ENCODE data around the gene PABPN1.

PABPN1 gene

DNA sequence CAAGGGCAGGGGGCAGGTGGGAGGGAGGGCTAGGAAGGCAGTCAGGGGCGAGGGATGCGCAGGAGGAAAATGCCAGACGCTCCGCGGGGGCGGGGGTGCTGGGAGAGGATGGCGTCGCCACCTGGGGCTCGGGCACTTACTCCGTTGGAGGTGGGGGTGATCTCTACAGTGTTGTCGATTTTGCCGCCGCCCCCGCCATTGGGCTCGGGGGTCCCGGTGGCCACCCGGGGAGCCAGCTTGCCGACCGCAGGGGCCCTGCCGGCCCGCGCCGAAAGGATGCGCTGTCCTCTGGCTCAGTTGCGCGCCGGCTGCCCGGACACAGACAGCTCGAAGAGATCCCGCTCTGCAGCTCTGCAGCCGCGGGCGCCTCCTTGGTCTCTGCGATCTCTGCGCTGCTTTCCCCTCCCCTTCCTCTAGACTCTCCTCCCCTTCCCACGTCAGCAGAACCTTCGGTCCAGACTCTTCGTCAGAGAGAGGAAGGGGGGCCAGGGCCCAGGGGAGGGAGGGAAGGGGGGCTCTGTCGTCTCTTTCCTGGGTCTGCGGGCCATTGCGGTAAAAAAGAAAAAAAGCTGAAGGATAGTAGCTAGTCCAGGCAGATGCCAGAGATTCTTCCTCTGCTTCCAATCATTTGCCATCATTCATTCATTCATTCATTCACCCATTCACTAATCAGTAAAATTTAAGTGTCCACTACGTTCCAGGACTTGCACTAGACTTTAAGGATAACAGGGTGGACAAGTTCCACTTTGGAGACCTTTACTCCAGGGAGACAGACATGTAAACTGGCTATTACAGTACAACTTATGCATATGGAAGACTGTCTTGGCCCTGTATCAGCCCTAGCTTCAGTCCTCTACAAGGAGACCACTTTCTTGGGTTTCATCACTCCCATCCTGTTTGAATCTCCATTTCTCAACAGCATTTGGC, 31.5 kb downstream of the PABPN1 start, which contains the start of gene SLC22A17:
TSS of gene SLC22A17 (minus strand) at position 382 of the 927 bp plus-strand sequence.
- no peak for TF ChIP-seq ARNTL (CRISPR knock-in tag; IDR thresholded peaks at IDR 0.05; ENCODE audit: borderline replicate concordance, low read depth)
- TF ChIP-seq, protein P1, sequence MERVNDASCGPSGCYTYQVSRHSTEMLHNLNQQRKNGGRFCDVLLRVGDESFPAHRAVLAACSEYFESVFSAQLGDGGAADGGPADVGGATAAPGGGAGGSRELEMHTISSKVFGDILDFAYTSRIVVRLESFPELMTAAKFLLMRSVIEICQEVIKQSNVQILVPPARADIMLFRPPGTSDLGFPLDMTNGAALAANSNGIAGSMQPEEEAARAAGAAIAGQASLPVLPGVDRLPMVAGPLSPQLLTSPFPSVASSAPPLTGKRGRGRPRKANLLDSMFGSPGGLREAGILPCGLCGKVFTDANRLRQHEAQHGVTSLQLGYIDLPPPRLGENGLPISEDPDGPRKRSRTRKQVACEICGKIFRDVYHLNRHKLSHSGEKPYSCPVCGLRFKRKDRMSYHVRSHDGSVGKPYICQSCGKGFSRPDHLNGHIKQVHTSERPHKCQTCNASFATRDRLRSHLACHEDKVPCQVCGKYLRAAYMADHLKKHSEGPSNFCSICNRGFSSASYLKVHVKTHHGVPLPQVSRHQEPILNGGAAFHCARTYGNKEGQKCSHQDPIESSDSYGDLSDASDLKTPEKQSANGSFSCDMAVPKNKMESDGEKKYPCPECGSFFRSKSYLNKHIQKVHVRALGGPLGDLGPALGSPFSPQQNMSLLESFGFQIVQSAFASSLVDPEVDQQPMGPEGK (CRISPR knock-in tag; IDR thresholded peaks at IDR 0.05; ENCODE audit: borderline replicate concordance): 0 out of 2 replicates have a peak, but pooled peaks have one; percentile 5
- TF ChIP-seq TOX (CRISPR knock-in tag; IDR thresholded peaks at IDR 0.05; ENCODE audit: borderline replicate concordance): no peak
- ATAC-seq: peak; percentile 98

DNA sequence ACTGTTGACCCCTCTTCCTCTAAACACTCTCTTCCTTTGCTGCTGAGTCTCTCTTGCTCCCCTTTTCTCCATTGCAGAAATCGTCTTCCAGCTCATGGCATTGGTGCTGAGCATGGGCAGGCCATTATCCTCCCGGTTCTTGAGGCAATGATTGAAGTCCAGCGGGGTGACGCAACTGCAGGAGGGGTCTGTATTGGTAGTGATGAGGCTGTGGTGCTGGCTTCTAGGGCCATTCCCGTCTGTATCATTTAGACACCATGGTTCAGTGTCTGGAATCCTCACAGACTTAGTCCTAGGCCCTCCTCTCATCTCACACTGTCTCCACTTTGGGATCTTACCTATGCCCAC, 32.1 kb downstream of the PABPN1 start:
- TF ChIP-seq ESRRG (CRISPR knock-in tag; IDR thresholded peaks at IDR 0.05): no peak
- TF ChIP-seq, protein P2, sequence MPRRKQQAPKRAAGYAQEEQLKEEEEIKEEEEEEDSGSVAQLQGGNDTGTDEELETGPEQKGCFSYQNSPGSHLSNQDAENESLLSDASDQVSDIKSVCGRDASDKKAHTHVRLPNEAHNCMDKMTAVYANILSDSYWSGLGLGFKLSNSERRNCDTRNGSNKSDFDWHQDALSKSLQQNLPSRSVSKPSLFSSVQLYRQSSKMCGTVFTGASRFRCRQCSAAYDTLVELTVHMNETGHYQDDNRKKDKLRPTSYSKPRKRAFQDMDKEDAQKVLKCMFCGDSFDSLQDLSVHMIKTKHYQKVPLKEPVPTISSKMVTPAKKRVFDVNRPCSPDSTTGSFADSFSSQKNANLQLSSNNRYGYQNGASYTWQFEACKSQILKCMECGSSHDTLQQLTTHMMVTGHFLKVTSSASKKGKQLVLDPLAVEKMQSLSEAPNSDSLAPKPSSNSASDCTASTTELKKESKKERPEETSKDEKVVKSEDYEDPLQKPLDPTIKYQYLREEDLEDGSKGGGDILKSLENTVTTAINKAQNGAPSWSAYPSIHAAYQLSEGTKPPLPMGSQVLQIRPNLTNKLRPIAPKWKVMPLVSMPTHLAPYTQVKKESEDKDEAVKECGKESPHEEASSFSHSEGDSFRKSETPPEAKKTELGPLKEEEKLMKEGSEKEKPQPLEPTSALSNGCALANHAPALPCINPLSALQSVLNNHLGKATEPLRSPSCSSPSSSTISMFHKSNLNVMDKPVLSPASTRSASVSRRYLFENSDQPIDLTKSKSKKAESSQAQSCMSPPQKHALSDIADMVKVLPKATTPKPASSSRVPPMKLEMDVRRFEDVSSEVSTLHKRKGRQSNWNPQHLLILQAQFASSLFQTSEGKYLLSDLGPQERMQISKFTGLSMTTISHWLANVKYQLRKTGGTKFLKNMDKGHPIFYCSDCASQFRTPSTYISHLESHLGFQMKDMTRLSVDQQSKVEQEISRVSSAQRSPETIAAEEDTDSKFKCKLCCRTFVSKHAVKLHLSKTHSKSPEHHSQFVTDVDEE (CRISPR knock-in tag; IDR thresholded peaks at IDR 0.05): no peak
- TF ChIP-seq ISL1 (CRISPR knock-in tag; IDR thresholded peaks at IDR 0.05): no peak
- TF ChIP-seq TCF4 (CRISPR knock-in tag; IDR thresholded peaks at IDR 0.05; ENCODE audit: borderline replicate concordance): no peak
- no peak for TF ChIP-seq ZNF565 (CRISPR knock-in tag; conservative IDR thresholded peaks at IDR 0.05; ENCODE audit: low read depth)
- no peak for ATAC-seq

DNA sequence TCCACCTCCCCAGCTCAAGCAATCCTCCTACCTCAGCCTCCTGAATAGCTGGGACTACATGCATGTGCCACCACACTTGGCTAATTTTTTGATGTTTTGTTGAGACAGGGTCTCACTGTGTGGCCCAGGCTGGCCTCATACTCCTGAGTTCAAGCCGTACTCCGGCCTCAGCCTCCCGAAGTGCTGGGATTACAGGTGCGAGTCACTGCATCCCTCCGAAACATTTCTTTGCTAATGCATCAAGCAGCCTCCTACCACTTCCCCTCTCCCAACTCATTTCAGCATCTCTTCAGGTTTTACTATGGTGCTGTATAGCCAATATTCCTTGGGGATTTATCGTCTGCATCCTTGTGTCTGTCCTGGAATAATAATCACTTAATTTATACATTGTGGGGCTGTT, 33.7 kb downstream of the PABPN1 start:
- TF ChIP-seq TCF4 (CRISPR knock-in tag; IDR thresholded peaks at IDR 0.05; ENCODE audit: borderline replicate concordance): no peak
- no peak for TF ChIP-seq CSDC2 (CRISPR knock-in tag; IDR thresholded peaks at IDR 0.05)
- no peak for TF ChIP-seq BACH2 (CRISPR knock-in tag; IDR thresholded peaks at IDR 0.05; ENCODE audit: borderline replicate concordance)
- no peak for TF ChIP-seq ESRRG (CRISPR knock-in tag; IDR thresholded peaks at IDR 0.05)
- TF ChIP-seq ZFP3 (CRISPR knock-in tag; IDR thresholded peaks at IDR 0.05): no peak
- TF ChIP-seq ARNTL (CRISPR knock-in tag; IDR thresholded peaks at IDR 0.05; ENCODE audit: borderline replicate concordance, low read depth): no peak
- TF ChIP-seq, protein P2 (CRISPR knock-in tag; IDR thresholded peaks at IDR 0.05): no peak
- no peak for TF ChIP-seq ZNF70 (CRISPR knock-in tag; IDR thresholded peaks at IDR 0.05)
- no peak for TF ChIP-seq PPARA (CRISPR knock-in tag; IDR thresholded peaks at IDR 0.05; ENCODE audit: borderline replicate concordance)
- TF ChIP-seq, protein P3, sequence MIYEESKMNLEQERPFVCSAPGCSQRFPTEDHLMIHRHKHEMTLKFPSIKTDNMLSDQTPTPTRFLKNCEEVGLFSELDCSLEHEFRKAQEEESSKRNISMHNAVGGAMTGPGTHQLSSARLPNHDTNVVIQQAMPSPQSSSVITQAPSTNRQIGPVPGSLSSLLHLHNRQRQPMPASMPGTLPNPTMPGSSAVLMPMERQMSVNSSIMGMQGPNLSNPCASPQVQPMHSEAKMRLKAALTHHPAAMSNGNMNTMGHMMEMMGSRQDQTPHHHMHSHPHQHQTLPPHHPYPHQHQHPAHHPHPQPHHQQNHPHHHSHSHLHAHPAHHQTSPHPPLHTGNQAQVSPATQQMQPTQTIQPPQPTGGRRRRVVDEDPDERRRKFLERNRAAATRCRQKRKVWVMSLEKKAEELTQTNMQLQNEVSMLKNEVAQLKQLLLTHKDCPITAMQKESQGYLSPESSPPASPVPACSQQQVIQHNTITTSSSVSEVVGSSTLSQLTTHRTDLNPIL (CRISPR knock-in tag; IDR thresholded peaks at IDR 0.05; ENCODE audit: low read depth): no peak
- TF ChIP-seq ZNF8 (CRISPR knock-in tag; IDR thresholded peaks at IDR 0.05): no peak
- TF ChIP-seq, protein P4, sequence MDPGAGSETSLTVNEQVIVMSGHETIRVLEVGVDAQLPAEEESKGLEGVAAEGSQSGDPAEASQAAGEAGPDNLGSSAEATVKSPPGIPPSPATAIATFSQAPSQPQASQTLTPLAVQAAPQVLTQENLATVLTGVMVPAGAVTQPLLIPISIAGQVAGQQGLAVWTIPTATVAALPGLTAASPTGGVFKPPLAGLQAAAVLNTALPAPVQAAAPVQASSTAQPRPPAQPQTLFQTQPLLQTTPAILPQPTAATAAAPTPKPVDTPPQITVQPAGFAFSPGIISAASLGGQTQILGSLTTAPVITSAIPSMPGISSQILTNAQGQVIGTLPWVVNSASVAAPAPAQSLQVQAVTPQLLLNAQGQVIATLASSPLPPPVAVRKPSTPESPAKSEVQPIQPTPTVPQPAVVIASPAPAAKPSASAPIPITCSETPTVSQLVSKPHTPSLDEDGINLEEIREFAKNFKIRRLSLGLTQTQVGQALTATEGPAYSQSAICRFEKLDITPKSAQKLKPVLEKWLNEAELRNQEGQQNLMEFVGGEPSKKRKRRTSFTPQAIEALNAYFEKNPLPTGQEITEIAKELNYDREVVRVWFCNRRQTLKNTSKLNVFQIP (CRISPR knock-in tag; IDR thresholded peaks at IDR 0.05; ENCODE audit: borderline replicate concordance, low read depth): no peak
- no peak for ATAC-seq
